Colonic mucosa (tissue), 4 donors: Measurements from ENCODE around the gene MFSD6L. TPM values are rescaled to one million over a fixed set of nuclear protein-coding genes. Genes with fewer than 3 reads are reported as not detected.
"Not testable (repeated sequence)": the region's sequence is repeated elsewhere in the genome, so short reads cannot be mapped to it uniquely, and the experiment has no call there.

Experiments
- DNase-seq: peaks from one replicate; pipeline ENCODE4 v3.0.0-alpha.2; 2020
- H3K27ac ChIP-seq: fragments of 200-600 bp; one replicate; pipeline ENCODE4 v1.8.0; 2021
- H3K27me3 ChIP-seq: fragments of 200-600 bp; one replicate; pipeline ENCODE4 v1.8.0; 2021
- H3K36me3 ChIP-seq: fragments of 200-600 bp; one replicate; pipeline ENCODE4 v1.8.0; 2021
- H3K4me1 ChIP-seq: fragments of 200-600 bp; one replicate; pipeline ENCODE4 v1.8.0; 2021; ENCODE audit warnings: mild to moderate bottlenecking
- H3K4me3 ChIP-seq: fragments of 200-600 bp; one replicate; pipeline ENCODE4 v1.8.0; 2021
- H3K9ac ChIP-seq, 2 donors: one replicate each; pipeline ENCODE4 v1.7.0; 2013; ENCODE audit warnings: control low read depth in 2 of 2, low read depth in 2 of 2, low read length in 2 of 2
- H3K9me3 ChIP-seq: fragments of 200-600 bp; one replicate; pipeline ENCODE4 v1.8.0; 2021
- CTCF ChIP-seq: fragments of 200-600 bp; IDR thresholded peaks from one replicate; pipeline ENCODE4 v1.8.0; 2022; ENCODE audit warnings: antibody characterized with exemption, mild to moderate bottlenecking
- intact Hi-C: fragments of 100-400 bp; cut with DNase I; formaldehyde crosslinking; loops from one replicate; pipeline ENCODE4 v1.14.1; 2022
- total RNA-seq, 2 donors: library from RNA; stranded (reverse); fragmentation: NEBNext Ultra II Directional in 1 of 2; extraction: Animal tissue kit (Norgen Biotek cat#: 25700) in 1 of 2; gene quantifications; one replicate each; pipeline ENCODE4 v1.2.1, GENCODE V29; 2021
- donor health status: healthy.
- donor health status: DM: no; HTN: no; CAD: no.
- donor health status: DM: no; HTN: no; CAD: no.

The MFSD6L gene
- total RNA-seq, 2 donors from 2014 or later, result 6.5 to 12.8 TPM

GRCh38 chr17:8806926-8807550, 7.9 kb upstream of the MFSD6L start:
- no peaks in the 10 kb centered on the region for H3K4me1 ChIP-seq
- no peaks in the 10 kb centered on the region for H3K36me3 ChIP-seq
- TF ChIP-seq CTCF, result no peak
- no peak overlapping the region for H3K4me3 ChIP-seq
- no peak for DNase-seq
- no peaks in the 10 kb centered on the region for H3K9me3 ChIP-seq
- no peaks in the 10 kb centered on the region for H3K27me3 ChIP-seq
- H3K9ac ChIP-seq, result no peak overlapping the region
- peak overlapping the region; percentile 15 for H3K27ac ChIP-seq
- intact Hi-C loops, result no loop called here

- Histone ChIP-seq H3K4me3 (no peak overlapping the region), H3K9ac (no peak overlapping the region), H3K27me3 (no peaks in the 10 kb centered on the region), H3K27ac (peak overlapping the region; percentile 15), H3K4me1 (no peaks in the 10 kb centered on the region), H3K36me3 (no peaks in the 10 kb centered on the region), H3K9me3 (no peaks in the 10 kb centered on the region)
- no peak for TF ChIP-seq CTCF
- intact Hi-C loops, result no loop called here
- no peak for DNase-seq
Measured at GRCh38 chr17:8806253-8806925, 7.2 kb upstream of the MFSD6L start.

- H3K9me3 ChIP-seq, intact Hi-C loops, H3K27ac ChIP-seq, H3K4me3 ChIP-seq, H3K27me3 ChIP-seq, H3K4me1 ChIP-seq, H3K9ac ChIP-seq, H3K36me3 ChIP-seq: not testable (repeated sequence)
- DNase-seq, result peak; percentile 3
Measured at GRCh38 chr17:8805396-8805795, 6.2 kb upstream of the MFSD6L start.

GRCh38 chr17:8803531-8804420, 4.6 kb upstream of the MFSD6L start:
- Histone ChIP-seq H3K27ac (no peak overlapping the region), H3K9ac (no peak overlapping the region), H3K4me1 (no peaks in the 10 kb centered on the region), H3K36me3 (no peaks in the 10 kb centered on the region), H3K4me3 (no peak overlapping the region), H3K9me3 (no peaks in the 10 kb centered on the region), H3K27me3 (no peaks in the 10 kb centered on the region)
- peak; percentile 14 for DNase-seq
- intact Hi-C loops, result loop anchor here (5.0 kb wide), 1 partner anchor 89 kb away; no protein-coding TSS in a partner anchor
- no peak for TF ChIP-seq CTCF

- Histone ChIP-seq H3K9ac (no peak overlapping the region), H3K4me1 (no peaks in the 10 kb centered on the region), H3K27ac (no peak overlapping the region), H3K36me3 (no peaks in the 10 kb centered on the region), H3K4me3 (no peak overlapping the region), H3K27me3 (no peaks in the 10 kb centered on the region), H3K9me3 (no peaks in the 10 kb centered on the region)
- DNase-seq, result peak; percentile 7
- intact Hi-C loops, result loop anchor here (5.0 kb wide), 1 partner anchor 91 kb away; no protein-coding TSS in a partner anchor
- TF ChIP-seq CTCF, result no peak
Measured at GRCh38 chr17:8801135-8801840, 2.1 kb upstream of the MFSD6L start.
